GM11168 (cell line): ENCODE measurements around the gene HVCN1.
"Not testable (repeated sequence)": the region's sequence is repeated elsewhere in the genome, so short reads cannot be mapped to it uniquely, and the experiment has no call there.

Experiments used
- in situ Hi-C: fragments of 300-500 bp; cut with MboI; formaldehyde crosslinking; loops from one replicate; pipeline ENCODE4 v1.12.0; 2022; ENCODE audit warnings: low sequenced_read_pairs; ENCODE audit not compliant: unreplicated experiment

The HVCN1 gene, protein sequence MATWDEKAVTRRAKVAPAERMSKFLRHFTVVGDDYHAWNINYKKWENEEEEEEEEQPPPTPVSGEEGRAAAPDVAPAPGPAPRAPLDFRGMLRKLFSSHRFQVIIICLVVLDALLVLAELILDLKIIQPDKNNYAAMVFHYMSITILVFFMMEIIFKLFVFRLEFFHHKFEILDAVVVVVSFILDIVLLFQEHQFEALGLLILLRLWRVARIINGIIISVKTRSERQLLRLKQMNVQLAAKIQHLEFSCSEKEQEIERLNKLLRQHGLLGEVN

DNA sequence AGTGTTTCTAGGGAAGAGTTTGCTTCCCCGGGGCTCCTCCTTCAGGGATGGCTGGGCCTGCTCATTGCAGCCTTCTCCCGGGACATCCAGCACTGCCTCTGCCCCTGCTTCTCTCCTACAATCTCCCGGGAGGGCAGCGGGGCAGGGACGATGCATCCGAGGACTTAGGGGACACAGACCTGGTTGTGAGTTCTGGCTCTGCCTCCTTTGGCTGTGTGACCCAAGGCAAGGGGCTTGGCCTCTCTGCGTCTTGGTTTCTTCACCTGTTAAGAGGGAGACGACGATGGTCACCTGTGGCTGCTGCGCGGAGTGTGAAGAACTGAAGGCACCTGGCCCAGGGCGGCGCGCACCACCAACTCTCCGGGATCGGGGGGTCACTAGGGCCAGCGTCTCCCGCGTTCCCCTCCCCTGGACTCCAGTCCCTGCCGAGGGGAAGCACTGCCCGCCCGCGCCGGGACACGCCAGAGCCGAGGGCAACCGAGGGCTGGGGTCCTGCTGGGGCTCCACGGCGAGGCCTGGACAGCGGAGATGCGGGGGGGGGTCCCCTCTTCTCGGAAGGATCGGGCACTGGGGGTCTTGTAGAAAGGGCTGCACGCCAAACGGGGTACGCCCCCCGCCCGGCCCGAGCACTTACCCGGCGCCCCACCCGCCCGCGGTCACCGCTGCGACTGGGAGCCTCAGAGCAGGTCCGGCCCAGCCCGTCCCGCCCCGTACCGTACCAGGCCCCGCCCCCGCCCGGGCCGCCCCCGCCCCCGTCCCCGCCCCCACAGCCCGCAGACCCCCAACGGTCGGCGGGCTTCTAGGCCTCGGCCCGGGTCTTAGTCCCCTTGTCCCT, at the start of gene HVCN1:
TSS of gene HVCN1 (minus strand) at position 670 of the 835 bp plus-strand sequence. CDS start 5,870 bp downstream, outside the sequence.
- in situ Hi-C loops, result no loop called here

DNA sequence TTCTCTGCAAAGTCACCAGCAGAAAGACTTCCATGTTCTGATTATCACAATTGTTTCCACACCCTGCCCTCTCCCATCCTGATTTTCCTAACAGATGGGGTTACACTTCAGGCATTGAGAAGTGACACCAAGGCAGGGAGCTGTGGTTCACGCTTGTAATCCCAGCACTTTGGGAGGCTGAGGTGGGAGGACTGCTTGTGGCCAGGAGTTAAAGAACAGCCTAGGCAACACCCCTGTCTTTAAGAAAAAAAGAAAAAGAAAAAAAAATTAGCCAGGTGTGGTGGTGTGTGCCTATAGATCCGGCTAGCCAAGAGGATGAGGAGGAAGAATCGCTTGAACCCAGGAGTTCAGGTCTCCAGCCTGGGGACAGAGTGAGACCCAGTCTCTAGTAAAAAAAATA, 48.6 kb upstream of the HVCN1 start:
- in situ Hi-C loops, result no loop called here

DNA sequence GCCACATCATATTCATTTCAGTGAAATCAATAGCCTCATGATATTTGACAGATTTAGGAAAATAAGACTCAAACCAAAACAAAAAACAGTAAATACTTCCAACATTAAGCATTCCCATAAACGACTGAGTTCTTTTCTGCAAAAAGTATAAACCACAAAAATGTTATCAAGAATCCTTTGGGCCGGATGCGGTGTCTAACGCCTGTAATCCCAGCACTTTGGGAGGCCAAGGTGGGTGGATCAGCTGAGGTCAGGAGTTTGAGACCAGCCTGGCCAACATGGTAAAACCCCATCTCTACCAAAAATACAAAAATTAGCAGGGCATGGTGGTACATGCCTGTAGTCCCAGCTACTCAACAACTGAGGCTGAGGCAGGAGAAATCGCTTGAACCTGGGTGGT, 48.1 kb upstream of the HVCN1 start:
- in situ Hi-C loops, result not testable (repeated sequence)

DNA sequence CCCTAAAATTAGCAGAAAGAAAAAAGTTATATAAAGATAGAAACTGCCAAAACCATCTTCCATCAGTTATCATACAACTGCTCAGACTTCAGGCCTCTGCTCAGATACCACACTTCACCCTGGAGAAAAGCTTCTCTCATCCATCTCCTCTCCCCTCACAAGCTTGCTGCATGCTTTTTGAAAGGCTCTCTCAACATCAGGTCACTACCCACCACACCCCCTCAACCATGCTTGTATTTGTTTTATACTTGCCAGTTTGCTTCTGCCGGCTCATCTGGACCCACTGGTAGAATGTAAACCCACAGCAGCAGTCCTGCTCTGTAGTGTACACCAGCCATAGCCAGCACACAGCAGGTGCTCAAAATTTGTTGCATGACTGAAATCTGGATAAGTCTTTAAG, 45.0 kb upstream of the HVCN1 start:
- in situ Hi-C loops, result no loop called here

DNA sequence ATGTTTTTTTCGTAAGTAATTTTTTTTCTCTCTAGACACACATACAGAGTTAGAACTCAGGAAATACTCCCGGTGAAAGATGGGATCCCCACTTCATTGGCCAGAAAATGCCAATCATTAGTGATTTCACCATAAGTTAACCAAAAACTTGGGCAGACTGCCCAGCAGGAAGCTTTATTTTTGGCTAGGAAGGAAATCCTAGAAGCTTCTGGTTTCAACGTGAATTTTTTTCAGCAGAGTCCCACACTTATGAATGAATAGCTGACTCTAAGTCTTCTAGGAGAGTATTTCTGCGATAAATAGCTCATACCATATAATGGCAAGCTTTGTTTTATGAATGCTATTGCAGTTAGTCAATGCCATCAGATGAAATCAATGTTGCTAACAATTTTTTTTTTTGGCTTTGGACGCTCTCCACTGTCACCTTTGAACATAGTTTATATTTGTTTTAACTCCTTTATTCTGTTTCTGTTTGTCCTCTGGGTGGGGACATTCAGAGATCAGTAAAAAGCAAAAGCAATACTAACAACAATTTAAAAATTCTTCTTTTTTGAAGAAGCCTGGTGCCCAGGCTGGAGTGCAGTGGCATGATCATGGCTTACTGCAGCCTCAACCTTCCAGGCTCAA, 44.3 kb upstream of the HVCN1 start:
- in situ Hi-C loops, result no loop called here

DNA sequence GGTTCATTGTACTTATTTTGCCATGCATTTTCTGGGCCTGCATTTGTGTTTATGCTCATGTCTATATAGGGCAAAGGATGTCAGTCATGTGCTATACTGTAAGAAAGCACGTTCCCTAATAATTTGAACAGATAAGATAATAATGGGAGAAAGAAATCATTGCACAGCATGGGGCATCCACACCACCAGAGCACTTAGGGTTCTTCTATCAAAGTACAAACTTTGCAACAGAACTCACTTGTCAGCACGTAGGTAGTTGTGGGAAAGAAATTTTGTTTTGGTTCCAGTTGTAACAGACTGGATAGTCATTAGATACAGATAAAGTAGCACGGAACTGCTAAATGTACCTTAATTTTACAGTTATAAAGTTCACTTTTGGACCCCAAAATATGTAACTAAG, 43.7 kb upstream of the HVCN1 start:
- in situ Hi-C loops, result no loop called here

DNA sequence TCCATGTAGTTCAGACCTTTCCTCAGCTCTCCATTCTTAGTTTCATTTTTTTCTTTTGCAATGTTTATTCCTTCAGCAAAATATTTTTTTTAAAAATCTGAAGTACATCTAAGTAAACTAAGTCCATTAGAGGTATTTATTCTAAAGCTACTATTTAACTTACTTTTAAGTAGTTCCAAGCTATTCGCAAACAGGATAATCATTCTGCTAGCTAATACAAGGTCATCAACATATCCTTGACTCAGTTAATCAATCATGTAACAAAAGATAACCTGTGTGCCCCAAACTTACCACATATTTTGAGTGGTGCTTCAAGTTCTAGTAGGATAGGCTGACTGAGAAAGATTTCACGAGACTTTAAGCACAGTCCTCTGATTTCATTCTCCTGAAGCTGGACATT, 42.6 kb upstream of the HVCN1 start:
- in situ Hi-C loops, result no loop called here

DNA sequence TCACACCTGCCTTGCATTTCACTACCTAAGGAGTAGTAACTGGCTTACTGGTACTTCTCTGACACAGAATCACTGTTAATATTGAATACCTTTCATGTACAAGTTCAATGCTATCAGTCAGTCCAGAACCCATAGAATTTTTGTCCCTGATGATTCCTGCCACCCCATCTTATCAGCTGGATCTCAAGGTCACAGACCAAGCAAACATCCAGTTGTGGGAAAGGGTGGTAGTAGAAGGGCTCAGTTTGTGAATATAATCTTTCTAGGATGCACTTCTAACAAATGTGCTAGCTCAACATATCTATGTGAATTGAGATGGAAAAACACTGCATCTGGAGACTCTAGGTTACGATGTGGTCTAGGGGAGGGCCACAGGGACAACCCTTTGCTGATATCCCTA, 39.7 kb upstream of the HVCN1 start:
- in situ Hi-C loops, result no loop called here

DNA sequence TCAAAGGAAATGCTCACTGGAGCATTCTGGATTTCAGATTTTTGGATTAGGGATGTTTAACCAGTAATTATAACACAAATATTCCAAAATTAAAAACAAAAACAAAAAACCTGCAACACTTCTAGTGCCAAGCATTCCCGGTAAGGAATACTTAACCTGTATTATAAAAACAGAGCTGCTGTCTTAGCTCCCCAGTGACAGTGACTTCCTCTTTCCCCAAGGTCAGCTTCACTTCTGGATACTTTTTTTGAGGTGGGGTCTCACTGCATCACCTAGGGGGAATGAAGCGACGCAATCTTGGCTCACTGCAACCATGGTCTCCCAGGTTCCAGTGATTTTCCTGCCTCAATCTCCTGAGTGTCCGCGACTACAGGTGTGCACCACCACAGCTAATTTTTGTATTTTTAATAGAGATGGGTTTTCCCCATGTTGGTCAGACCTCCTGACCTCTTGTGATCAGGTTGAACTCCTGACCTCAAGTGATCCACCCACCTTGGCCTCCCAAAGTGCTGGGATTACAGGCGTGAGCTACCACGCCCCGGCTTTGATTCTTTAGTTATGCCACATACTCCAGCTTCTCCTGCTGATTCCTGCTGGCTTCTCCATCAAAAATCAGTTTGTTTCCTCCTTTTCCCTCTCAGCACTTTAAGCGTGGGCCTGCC, 37.9 kb upstream of the HVCN1 start:
- in situ Hi-C loops, result no loop called here

DNA sequence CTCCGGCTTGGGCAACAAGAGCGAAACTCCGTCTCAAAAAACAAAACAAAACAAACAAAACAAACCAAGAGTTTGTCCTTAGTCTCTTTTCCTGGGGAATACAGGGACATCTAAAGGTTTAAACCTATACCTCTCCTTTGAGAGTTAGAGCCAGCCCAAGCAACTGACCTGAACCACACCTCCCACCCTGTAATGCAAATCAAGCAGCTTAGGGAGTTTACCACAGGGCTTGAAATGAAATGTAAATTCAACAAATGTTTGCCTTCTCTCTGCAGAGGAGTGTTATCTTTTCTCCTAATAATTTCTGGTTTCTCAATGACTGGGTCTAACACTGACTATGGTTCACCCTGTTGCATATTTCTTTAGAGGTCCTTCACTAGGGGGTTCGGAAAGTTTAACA, 37.1 kb upstream of the HVCN1 start:
- in situ Hi-C loops, result no loop called here

DNA sequence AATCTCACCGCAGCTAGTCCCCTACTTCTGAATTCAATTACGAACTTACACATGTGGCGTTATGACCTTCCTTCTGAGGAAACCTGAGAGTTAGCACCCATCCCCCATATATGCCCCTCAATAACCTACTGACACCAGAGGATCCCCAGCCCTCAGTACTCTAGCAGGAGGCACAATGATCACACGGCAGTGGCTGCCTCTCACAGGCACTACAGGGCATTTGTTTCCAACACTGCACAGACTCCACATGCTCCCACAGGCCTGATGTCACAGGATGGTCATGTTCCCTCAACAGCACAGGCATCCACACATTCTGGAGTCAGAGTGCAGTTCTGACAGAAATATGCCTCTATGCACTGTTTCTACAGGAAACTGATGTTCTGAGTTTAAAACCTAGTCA, 36.4 kb upstream of the HVCN1 start:
- in situ Hi-C loops, result no loop called here

DNA sequence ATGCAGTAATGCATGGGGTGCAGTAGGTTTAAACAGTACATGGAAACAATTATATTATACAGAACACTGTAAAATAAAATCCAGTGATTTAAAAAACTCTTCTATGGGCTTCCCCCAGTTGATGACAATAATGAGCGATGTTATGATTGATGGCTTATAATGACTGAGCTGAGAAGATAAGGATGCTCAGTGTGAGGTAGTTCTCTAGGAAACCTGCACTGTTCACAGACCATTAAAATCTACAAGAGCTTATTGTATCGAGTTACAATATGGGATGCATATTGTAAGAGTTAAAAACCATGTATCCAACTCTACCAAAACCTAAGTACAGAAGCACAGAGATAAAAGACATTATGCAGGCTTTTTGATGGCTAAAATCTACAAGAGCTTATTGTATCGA, 34.0 kb upstream of the HVCN1 start:
- in situ Hi-C loops, result not testable (repeated sequence)

DNA sequence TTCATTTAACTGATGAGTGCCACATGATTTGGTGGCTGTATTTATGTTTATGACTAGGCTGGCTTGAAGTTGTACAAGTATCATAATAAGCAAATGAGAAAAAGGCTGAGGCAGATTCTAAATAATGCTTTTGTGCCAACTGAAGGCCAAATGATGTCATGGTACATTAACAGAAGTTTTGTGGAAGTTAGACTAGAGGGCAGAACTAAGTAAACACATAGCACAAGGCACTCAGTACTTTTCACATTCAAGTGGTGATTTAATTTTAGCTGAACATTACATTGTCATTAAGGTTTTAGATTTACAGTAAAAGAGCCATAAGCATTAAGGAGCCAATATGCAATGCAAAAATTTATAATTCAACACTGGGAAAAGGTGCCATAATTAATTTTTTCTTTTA, 32.7 kb upstream of the HVCN1 start:
- in situ Hi-C loops, result no loop called here

DNA sequence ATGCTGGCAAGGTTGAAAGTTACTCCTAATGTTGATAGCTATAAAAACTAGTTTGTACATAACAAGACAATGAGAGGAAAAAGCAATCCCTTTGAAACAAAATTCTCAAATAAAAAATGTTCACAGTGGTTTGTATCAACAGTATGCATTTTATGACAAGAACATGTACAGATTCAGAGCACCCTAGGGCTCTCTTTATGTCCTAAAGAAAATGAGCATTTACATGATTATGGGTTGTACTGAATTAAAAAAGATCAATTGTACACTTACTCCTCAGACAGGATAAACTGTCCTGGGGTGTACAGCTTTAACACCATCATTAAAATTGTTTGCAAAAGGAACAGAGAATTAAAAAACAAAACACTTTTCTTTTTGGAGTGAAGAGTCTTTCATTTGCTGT, 31.6 kb upstream of the HVCN1 start:
- in situ Hi-C loops, result no loop called here

DNA sequence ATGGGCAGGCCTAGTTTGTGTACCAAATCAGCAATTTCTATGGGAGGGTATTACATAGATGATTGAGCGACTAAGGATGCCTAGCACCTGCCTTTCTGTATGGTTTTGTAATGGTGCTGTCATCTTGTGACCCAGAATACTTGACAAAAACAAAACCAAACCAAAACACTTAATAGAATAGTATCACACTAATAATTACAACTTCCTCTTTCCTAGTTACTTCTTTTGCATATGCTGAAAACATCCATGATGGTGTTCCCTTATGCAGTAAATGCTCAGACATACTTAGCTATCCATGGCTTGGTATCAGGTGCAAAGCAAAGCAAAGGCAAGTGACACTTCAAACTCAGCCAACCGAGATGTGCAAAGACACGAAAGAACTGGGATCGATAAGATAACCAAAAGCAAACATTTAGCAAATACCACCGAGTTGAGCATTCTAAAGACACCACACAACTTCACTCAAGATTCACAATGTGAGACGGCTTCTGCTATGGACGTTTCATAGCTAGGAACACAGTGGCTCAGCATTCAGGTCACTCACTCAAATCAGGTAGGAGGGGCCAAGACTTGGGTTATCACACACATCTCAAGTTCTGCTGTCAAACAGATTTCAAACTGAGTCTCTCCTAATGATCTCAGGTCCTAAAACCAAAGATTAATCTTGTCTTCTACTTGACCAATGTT, 29.4 kb upstream of the HVCN1 start:
- in situ Hi-C loops, result loop anchor here (10.0 kb wide), 1 partner anchor 106 kb away; no protein-coding TSS in a partner anchor

DNA sequence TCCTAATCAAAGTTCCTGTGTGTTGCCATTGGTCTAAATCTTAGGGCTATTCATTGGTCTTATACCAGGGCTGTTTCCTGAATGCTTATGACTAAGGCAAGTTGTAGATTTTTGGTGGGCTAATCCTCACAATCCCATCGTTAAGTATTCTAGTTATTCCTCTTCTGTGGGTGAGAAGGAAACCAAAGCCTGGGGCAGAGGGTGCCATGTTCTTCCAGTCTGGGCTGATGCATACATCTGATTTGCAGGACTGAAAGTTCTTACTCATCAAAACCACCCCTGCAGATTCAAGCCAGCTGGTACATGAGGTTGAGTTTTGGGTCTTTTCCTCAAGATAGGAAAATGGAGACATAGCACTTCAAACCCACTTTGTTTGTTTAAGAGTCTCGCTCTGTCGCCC, 28.1 kb upstream of the HVCN1 start:
- in situ Hi-C loops, result loop anchor here (10.0 kb wide), 1 partner anchor 108 kb away; no protein-coding TSS in a partner anchor

DNA sequence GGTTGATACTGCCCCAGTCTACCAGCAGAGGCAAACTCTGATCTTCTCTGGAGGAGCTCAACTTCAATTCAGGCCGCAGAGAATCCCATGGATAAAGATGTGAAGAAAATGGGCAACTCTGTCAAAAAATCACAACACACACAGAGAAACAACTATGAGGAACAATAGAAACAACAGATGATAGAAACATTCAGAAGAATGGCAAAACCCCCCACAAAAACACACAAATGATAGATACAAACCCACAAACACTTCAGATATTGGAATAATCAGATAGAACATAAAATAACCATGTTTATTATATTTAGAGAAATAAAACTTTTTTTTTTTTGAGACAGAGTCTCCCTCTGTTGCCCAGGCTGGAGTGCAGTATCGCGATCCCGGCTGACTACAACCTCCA, 20.0 kb upstream of the HVCN1 start:
- in situ Hi-C loops, result no loop called here

DNA sequence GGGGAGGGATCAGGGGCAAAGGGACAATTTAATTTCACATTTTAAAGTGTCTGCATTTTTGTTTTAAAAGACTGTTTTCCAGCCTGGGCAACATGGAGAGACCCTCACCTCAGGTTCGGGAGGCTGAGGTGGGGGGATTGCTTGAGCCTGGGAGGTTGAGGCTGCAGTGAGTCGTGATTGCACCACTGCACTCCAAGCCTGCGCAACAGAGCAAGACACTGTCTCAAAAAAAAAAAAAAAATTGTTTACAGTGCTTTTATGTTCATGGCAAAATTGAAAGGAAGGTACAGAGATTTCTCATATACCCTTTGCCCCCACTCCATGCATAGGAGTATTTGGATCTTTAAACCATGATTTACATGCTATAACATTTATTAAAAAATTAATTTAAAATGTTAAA, 16.4 kb upstream of the HVCN1 start:
- in situ Hi-C loops, result no loop called here

DNA sequence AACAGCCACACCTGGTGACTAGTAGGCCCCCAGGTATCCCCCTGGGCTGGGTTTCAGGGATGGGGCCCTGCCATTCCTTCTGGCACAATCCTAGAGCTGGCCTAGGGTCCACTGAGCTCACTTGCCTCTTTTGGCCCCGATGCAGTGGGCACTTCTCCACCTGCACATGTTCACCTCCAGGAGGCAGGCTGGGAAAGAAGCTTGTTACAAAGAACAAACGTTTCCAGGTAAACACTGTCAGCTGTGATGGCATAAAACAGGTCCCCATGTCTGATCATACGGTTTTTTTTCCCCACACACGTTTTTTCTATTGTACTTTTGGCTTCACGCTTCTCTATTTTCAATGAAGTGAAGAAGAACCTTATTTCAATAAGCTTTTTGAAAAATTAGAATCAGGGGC, 15.8 kb upstream of the HVCN1 start:
- in situ Hi-C loops, result no loop called here

DNA sequence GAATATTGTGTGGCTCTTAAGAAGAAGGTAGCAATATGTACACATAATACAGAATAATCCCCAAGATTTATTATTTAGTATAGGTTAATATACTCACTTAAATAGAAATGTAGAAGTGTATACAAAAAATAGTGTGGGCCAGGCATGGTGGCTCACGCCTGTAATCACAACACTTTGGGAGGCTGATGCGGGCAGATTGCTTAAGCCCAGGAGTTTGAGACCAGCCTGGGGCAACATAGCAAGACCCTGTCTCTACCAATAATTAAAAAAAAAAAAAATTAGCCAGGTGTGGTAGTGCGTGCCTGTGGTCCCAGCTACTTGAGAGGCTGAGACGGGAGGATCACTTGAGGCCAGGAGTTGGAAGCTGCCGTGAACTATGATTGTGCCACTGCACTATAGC, 15.3 kb upstream of the HVCN1 start:
- in situ Hi-C loops, result no loop called here
